Liver (tissue), 3 donors: ENCODE measurements around the gene MID1.

Experiments used
- EGR1 ChIP-seq, 2 donors: IDR thresholded peaks; 2 replicates each; pipeline ENCODE4 v1.6.1; 2016 to 2018; ENCODE audit warnings: antibody characterized with exemption in 2 of 2, low read depth in 2 of 2
- GABPA ChIP-seq, 2 donors: IDR thresholded peaks in 1 of 2; conservative IDR thresholded peaks in 1 of 2; 2 replicates each; pipeline ENCODE4 v1.6.1; 2016; ENCODE audit warnings: antibody characterized with exemption in 2 of 2, mild to moderate bottlenecking in 1 of 2, moderate library complexity in 1 of 2
- JUND ChIP-seq, 2 donors: IDR thresholded peaks; 2 replicates each; pipeline ENCODE4 v1.6.1; 2016; ENCODE audit warnings: antibody characterized with exemption in 2 of 2
- RAD21 ChIP-seq, 2 donors: IDR thresholded peaks; 2 replicates each; pipeline ENCODE4 v1.6.1; 2016; ENCODE audit warnings: antibody characterized with exemption in 2 of 2, mild to moderate bottlenecking in 2 of 2
- SP1 ChIP-seq: IDR thresholded peaks from 2 replicates; pipeline ENCODE4 v1.6.1; 2018; ENCODE audit warnings: antibody characterized with exemption, mild to moderate bottlenecking
- TAF1 ChIP-seq: conservative IDR thresholded peaks from 2 replicates; pipeline ENCODE4 v1.6.1; 2016; ENCODE audit warnings: antibody characterized with exemption, mild to moderate bottlenecking
- TF ChIP-seq, protein P1 (sequence below): fragments of 150-350 bp; IDR thresholded peaks from 2 replicates; pipeline ENCODE4 v1.5.1; 2017; ENCODE audit warnings: improper control_type of control experiment, low read depth, low read length; ENCODE audit not compliant: missing input control
- TF ChIP-seq, protein P2 (sequence below): IDR thresholded peaks from 2 replicates; pipeline ENCODE4 v1.6.1; 2016; ENCODE audit warnings: antibody characterized with exemption, mild to moderate bottlenecking
- donor health status: healthy.
- donor health status: healthy.

DNA sequence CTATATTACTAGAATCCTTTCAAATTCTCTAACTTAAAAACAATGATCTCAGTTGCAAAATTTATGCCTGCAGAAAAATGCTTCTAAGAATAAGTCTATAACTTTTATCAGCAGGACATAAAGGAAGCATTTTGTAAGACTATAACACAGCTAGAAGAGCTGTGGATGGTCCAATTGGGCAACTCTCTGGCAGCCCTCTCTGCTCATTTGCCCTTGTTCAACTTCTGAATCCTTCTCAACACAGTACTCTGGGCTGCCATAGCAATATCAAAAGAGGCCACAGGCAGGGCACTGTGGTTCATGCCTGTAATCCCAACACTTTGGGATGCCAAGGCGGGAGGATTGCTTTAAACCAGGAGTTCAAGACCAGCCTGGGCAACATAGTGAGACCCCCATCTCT lies 88.5 kb downstream of the MID1 start:
- TF ChIP-seq, protein P1, sequence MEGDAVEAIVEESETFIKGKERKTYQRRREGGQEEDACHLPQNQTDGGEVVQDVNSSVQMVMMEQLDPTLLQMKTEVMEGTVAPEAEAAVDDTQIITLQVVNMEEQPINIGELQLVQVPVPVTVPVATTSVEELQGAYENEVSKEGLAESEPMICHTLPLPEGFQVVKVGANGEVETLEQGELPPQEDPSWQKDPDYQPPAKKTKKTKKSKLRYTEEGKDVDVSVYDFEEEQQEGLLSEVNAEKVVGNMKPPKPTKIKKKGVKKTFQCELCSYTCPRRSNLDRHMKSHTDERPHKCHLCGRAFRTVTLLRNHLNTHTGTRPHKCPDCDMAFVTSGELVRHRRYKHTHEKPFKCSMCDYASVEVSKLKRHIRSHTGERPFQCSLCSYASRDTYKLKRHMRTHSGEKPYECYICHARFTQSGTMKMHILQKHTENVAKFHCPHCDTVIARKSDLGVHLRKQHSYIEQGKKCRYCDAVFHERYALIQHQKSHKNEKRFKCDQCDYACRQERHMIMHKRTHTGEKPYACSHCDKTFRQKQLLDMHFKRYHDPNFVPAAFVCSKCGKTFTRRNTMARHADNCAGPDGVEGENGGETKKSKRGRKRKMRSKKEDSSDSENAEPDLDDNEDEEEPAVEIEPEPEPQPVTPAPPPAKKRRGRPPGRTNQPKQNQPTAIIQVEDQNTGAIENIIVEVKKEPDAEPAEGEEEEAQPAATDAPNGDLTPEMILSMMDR: no peak
- TF ChIP-seq SP1 (no peak), JUND (IDR thresholded peaks at IDR 0.05) (no peak), EGR1 (IDR thresholded peaks at IDR 0.05; ENCODE audit: low read depth in 2 of 2) (no peak), TAF1 (no peak), GABPA (IDR thresholded peaks at IDR 0.05 in 1 of 2, conservative IDR thresholded peaks at IDR 0.05 in 1 of 2) (no peak), RAD21 (IDR thresholded peaks at IDR 0.05) (no peak)
- TF ChIP-seq, protein P2, sequence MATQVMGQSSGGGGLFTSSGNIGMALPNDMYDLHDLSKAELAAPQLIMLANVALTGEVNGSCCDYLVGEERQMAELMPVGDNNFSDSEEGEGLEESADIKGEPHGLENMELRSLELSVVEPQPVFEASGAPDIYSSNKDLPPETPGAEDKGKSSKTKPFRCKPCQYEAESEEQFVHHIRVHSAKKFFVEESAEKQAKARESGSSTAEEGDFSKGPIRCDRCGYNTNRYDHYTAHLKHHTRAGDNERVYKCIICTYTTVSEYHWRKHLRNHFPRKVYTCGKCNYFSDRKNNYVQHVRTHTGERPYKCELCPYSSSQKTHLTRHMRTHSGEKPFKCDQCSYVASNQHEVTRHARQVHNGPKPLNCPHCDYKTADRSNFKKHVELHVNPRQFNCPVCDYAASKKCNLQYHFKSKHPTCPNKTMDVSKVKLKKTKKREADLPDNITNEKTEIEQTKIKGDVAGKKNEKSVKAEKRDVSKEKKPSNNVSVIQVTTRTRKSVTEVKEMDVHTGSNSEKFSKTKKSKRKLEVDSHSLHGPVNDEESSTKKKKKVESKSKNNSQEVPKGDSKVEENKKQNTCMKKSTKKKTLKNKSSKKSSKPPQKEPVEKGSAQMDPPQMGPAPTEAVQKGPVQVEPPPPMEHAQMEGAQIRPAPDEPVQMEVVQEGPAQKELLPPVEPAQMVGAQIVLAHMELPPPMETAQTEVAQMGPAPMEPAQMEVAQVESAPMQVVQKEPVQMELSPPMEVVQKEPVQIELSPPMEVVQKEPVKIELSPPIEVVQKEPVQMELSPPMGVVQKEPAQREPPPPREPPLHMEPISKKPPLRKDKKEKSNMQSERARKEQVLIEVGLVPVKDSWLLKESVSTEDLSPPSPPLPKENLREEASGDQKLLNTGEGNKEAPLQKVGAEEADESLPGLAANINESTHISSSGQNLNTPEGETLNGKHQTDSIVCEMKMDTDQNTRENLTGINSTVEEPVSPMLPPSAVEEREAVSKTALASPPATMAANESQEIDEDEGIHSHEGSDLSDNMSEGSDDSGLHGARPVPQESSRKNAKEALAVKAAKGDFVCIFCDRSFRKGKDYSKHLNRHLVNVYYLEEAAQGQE: no peak
